ENCODE results near the gene NXPH2.
"Not testable (repeated sequence)": the region's sequence is repeated elsewhere in the genome, so short reads cannot be mapped to it uniquely, and the experiment has no call there.

The NXPH2 gene

GRCh38 chr2:138707392-138708074, 72.7 kb downstream of the NXPH2 start:
- no peak for FAIRE-seq

DNA sequence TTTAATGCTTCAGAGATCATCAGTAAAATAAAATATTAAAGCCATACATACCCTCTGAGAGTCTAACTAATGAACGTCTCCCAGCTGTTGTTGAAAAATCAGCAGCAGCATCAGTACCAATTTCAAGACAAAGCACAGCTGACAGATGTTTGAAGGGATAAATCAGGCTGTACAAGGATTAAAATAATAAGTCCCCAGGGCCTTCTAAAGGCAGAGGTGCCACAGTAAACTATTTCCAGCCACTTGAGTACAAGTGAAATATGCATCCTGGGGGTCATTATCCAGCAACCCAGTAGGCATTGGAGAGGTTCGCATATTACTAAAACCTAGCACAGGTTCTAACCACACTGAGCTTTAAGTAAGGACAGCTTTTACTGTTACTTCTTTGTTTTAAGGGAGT, 76.9 kb downstream of the NXPH2 start:
- no peak for FAIRE-seq

- no peak for FAIRE-seq
These were observed 79.5 kb downstream of the NXPH2 start for GRCh38 chr2:138700716-138701115.

DNA sequence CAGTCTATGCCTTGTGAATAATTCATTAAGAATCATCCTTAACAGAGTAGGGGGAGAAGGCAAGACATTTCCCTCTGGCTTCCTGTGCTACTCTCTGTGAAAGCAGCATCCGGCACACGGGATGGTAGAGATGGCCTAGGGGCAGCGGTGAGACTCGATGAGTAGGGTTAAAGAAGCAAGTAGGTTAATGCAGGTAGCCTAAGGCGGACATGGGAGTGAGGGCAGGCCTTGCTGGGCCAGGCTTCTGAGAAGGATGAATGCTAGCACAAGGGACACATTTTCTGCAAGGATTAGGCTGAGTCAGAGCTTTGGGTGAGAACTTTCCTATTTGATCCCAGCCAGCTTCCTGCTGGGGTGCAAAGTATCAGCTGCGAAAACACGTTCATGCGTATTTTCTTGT, 80.8 kb downstream of the NXPH2 start:
- no peak for FAIRE-seq

- FAIRE-seq = no peak
These were observed 81.8 kb downstream of the NXPH2 start for GRCh38 chr2:138698428-138698827.

DNA sequence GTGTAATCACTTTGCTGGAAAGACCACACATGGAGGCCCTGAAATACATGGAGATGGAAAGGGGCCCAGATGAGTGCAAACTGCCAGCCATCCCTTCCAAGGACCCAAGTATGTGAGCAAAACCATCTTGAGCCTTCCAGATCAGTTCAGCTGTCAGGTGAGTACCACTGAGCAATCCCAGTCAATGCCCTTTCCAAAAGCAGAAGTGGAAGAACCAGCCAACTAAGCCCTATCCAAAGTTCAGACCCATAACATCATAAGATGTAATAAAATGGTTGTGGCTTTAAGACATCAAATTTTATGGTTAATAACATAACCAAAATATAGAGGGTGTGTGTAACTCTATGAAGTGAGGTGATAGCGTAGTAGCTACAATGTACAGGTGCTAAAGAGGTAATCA, 88.5 kb downstream of the NXPH2 start:
- no peak for FAIRE-seq

DNA sequence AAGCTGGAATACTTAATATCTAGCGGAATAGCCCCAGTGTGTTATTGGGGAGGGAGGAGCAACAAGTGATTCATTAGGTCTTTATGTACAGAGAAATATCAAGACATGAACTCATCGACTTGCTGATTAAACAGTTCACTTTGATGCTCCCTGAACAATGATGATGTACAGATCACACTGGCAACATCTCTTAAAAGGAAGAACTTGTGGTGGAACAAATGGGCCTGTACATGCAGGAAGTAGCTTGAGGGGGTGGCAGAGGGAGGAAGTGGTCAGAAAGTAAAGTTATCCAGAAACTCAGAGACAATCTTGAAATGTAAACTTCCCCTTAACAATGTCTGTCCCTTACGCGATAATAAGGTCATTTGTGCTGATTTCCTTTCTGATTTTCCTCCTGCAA, 90.5 kb downstream of the NXPH2 start:
- no peak for FAIRE-seq

DNA sequence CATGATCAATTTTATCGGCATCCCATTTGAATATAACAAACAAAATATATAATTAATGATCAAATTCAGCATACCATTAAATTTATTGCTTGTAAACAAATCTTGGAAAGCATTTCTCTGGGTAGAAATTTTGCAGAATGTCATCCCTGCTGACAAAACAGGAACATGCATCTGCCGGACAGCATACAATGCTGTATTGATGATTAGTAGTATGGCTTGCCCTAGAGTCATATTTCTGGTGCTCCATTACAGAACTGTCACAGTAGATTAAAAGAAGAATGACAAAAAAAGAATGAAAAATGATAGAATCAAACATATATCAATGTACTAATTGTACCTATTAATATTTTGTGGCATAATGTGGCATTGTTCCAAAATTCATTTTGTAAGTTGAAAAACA, 98.0 kb downstream of the NXPH2 start:
- no peak for FAIRE-seq

DNA sequence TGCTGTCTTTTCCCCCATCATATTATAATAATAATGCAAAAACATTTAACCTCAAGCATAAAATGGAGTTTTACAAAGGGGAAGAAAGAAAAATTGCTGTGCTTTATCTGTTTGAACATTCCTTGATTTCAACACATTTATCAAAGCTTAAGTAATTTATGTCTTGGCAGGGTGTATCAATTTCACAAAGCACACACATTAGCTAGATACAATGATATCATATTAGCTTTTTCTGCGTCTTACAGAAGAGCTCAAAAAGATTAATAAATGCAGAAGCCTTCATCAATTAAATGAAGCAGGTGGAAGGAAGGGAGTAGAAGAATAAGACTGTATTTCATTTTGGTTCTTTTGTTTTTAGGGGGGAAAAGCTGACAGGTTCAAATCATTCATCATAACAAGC, 103.0 kb downstream of the NXPH2 start:
- FAIRE-seq = no peak

- no peak for FAIRE-seq
These were observed 103.6 kb downstream of the NXPH2 start for GRCh38 chr2:138676619-138677021.

GRCh38 chr2:138671566-138671965, 108.6 kb downstream of the NXPH2 start:
- FAIRE-seq = no peak

GRCh38 chr2:138670734-138671133, 109.5 kb downstream of the NXPH2 start:
- FAIRE-seq = no peak

DNA sequence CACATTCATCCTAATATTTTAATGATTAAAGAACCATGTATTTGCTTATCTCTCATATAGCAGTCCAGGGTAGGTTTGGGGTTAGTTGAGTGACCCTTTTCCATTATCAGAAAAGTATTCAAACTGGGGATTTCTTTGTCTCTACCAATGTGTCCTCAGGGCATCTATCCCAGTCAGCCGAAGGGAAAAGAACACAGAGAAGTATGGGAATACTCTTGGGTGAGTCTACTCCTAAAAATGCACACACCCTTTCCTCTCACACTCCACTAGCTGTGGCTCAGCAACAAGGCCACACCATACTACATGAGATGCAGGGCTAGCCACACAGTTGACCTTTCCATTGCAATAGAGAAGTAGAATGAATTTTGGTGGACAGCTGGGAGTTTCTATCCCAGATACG, 114.3 kb downstream of the NXPH2 start:
- FAIRE-seq = no peak

DNA sequence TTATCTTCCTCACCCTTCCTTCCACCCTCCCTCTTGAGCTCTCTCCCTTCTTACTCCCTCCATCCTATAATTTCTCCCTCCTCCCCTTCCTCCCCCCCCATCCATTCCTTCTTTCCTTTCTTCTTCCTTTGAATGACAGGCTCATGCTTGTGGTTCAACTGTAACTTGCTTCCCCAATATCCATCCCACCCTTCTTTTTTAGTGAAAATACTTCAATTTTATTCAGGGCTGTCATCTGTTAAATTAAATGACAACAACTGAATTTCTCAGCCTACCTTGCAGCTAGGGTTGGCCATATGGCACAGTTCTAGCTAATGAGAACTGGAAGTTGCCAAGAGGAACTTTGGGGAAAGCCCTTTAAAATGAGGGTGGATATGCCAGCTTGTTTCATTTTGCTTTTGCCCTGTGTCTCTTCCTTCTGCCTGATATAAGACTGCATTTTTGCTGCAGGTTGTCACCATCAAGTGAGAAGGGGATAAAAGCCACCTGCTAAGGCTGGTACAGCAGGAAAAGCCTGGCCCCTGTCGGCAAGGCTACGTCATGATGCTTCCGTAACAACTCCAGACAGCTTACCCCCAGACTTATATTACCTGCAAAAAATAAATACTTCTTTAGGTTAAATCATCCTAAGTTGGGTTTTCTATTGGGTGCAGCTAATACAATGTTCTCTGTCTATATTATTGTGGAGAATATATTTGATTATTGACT, 121.8 kb downstream of the NXPH2 start:
- FAIRE-seq = no peak

- no peak for FAIRE-seq
These were observed 126.0 kb downstream of the NXPH2 start for GRCh38 chr2:138654146-138654545.

DNA sequence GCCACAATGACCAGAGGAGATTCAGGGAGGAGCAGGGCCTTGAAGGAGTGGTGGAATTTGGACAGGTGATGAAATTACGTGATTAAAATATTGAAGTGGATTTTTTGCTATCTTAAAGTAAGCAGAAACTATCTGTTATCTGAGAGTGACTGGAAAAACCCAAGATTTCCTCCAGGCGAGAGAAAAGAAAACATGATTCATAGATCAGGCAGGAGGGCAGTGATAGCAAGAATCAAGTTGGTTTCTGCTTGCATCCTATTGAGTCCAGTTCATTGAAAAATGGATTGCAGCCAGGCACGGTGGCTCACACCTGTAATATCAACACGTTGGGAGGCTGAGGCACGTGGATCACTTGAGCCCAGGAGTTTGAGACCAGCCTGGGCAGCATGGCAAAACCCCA, 127.8 kb downstream of the NXPH2 start:
- no peak for FAIRE-seq

GRCh38 chr2:138649571-138649970, 130.6 kb downstream of the NXPH2 start:
- FAIRE-seq = no peak

GRCh38 chr2:138648606-138649005, 131.6 kb downstream of the NXPH2 start:
- no peak for FAIRE-seq

GRCh38 chr2:138644776-138645175, 135.4 kb downstream of the NXPH2 start:
- not testable (repeated sequence) for FAIRE-seq

GRCh38 chr2:138640921-138641676, 139.1 kb downstream of the NXPH2 start:
- no peak for FAIRE-seq

- FAIRE-seq = no peak
These were observed 142.5 kb downstream of the NXPH2 start for GRCh38 chr2:138637686-138638085.

DNA sequence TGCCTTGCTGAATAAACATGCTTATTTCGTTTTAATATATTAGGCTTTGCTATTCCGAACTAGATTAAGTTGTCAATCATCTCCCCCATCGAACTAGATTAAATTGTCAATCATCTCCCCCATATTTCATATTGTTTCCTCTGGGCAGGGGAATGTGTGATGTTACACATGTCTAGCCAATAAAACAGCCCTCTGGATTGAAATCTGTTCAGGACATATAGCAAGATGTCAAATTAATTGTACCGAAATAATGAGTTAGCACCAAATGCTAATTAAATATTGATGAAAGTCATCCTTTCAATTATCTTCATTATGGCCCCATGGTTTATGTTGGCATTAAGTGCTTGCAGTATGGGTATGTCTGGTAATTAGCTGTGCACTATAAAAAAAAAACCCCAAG, 143.1 kb downstream of the NXPH2 start:
- FAIRE-seq = no peak

GRCh38 chr2:138633049-138633448, 147.1 kb downstream of the NXPH2 start:
- no peak for FAIRE-seq

DNA sequence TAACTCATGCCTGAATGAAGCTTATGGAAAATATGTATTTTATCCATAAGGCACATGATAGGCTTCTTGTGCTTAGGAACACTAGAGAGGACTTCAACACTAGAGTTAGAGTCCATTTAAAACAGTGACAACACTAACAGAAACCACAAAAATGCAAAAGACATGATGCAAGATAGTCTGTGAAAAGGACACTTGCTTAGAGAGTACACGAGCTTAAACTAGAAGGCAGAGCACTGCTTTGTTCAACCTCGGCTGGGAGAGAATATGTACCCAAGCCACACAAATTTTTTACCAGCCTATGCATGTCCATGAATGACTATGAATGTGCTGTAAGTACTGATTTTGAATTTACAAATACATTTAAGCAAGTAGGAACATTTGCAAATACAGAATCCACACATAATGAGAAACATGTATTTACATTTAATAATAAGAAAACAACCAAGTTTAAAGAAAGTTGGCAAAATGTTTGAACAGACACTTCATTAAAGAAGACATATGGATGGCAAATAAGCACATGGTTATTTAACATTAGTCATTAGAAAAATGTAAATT, 148.0 kb downstream of the NXPH2 start:
- no peak for FAIRE-seq

Data from A204.1 (cell line).